Measurements from ENCODE around the gene PCDHGA8.
"Not testable (repeated sequence)": the region's sequence is repeated elsewhere in the genome, so short reads cannot be mapped to it uniquely, and the experiment has no call there.

DNA sequence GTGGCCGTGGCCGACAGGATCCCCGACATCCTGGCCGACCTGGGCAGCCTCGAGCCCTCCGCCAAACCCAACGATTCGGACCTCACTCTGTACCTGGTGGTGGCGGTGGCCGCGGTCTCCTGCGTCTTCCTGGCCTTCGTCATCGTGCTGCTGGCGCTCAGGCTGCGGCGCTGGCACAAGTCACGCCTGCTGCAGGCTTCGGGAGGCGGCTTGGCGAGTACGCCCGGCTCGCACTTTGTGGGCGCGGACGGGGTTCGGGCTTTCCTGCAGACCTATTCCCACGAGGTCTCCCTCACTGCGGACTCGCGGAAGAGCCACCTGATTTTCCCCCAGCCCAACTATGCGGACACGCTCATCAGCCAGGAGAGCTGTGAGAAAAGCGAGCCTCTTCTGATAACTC, 46.4 kb upstream of the PCDHGA8 start:
- TF ChIP-seq, protein P1, sequence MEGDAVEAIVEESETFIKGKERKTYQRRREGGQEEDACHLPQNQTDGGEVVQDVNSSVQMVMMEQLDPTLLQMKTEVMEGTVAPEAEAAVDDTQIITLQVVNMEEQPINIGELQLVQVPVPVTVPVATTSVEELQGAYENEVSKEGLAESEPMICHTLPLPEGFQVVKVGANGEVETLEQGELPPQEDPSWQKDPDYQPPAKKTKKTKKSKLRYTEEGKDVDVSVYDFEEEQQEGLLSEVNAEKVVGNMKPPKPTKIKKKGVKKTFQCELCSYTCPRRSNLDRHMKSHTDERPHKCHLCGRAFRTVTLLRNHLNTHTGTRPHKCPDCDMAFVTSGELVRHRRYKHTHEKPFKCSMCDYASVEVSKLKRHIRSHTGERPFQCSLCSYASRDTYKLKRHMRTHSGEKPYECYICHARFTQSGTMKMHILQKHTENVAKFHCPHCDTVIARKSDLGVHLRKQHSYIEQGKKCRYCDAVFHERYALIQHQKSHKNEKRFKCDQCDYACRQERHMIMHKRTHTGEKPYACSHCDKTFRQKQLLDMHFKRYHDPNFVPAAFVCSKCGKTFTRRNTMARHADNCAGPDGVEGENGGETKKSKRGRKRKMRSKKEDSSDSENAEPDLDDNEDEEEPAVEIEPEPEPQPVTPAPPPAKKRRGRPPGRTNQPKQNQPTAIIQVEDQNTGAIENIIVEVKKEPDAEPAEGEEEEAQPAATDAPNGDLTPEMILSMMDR (IDR thresholded peaks at IDR 0.05): not testable (repeated sequence)
- not testable (repeated sequence) for TF ChIP-seq POLR2A (IDR thresholded peaks at IDR 0.05)
